ENCODE results near the gene PAH. TPM values are rescaled to one million over a fixed set of nuclear protein-coding genes. Genes with fewer than 3 reads are reported as not detected.

Gene PAH
- total and polyA plus RNA-seq, 3 donors from 2014 or later, result 9.3 to 23.2 (median 18.4) TPM

DNA sequence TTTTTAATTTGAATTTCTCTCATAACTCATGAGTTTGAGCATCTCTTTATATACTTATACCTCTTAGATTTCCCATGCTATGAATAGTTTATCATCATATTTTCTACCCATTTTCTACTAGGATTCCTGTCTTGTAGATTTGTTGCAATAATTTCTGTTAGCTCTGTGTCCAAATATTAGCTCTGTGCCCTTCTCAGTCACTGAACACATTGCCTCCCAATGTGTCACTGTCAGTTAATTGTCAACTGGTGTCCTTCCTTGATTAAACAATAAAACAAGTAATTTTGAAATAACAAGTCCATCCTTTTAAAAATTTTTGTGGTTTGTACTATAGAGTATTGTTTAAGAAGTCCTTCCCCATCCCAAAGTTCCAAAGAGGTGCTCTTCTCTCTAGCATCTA, 4.2 kb upstream of the PAH start:
- Histone ChIP-seq H3K27me3 (no peaks in the 10 kb centered on the region), H3K4me3 (no peak overlapping the region), H3K36me3 (ENCODE audit: low read depth, missing control alignments) (no peaks in the 10 kb centered on the region), H3K27ac (no peak overlapping the region), H3K4me1 (no peaks in the 10 kb centered on the region), H3K9me3 (no peaks in the 10 kb centered on the region)
- DNase-seq, result no peak
- no peak for TF ChIP-seq POLR2A (IDR thresholded peaks at IDR 0.05)
- TF ChIP-seq, protein P1, sequence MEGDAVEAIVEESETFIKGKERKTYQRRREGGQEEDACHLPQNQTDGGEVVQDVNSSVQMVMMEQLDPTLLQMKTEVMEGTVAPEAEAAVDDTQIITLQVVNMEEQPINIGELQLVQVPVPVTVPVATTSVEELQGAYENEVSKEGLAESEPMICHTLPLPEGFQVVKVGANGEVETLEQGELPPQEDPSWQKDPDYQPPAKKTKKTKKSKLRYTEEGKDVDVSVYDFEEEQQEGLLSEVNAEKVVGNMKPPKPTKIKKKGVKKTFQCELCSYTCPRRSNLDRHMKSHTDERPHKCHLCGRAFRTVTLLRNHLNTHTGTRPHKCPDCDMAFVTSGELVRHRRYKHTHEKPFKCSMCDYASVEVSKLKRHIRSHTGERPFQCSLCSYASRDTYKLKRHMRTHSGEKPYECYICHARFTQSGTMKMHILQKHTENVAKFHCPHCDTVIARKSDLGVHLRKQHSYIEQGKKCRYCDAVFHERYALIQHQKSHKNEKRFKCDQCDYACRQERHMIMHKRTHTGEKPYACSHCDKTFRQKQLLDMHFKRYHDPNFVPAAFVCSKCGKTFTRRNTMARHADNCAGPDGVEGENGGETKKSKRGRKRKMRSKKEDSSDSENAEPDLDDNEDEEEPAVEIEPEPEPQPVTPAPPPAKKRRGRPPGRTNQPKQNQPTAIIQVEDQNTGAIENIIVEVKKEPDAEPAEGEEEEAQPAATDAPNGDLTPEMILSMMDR (IDR thresholded peaks at IDR 0.05), result no peak
- intact Hi-C loops (cut with DNase I; ENCODE audit: low total_unique reads), result no loop called here

DNA sequence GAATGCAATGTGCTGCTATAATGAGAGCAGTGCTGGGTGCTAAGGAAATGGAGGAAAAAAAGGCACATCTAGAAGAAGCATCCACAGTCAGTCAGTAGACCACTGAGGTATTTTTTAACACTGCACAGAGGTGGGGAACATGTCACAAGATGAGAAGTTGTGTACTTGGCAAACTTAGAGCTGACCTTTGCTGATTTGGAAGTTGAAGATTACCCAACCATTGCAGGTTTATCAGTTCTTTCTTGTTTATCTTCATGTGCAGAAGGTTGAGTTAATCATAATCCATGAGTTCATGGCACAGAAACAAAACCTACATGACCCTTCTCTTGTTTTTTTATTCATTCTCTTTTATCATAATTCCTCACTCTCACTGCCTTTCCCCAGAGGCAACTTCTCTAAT, 3.2 kb upstream of the PAH start:
- Histone ChIP-seq H3K36me3 (ENCODE audit: low read depth, missing control alignments) (no peaks in the 10 kb centered on the region), H3K4me3 (no peak overlapping the region), H3K27ac (no peak overlapping the region), H3K4me1 (no peaks in the 10 kb centered on the region), H3K9me3 (no peaks in the 10 kb centered on the region), H3K27me3 (no peaks in the 10 kb centered on the region)
- intact Hi-C loops (cut with DNase I; ENCODE audit: low total_unique reads), result no loop called here
- TF ChIP-seq POLR2A (IDR thresholded peaks at IDR 0.05), result no peak
- TF ChIP-seq, protein P1 (IDR thresholded peaks at IDR 0.05), result no peak
- DNase-seq, result no peak

DNA sequence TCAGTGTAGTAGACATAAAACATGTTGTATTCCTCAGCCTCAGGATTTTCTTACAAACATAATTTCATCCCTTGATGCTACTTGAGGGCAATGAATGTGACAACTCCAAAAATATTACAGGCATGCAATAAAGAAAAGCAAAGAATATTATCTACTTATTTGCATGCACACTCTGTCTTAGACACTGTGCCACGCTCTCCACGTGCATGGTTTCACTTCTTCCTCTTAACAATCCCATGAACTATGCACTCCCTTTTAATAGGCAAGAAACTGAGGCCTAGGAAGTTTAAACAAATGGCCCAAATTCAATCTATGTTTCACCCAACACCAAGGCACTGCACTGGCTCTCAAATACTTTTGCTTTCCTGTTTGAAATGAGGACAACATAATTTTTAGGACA, 1.8 kb upstream of the PAH start:
- TF ChIP-seq, protein P1 (IDR thresholded peaks at IDR 0.05), result no peak
- TF ChIP-seq POLR2A (IDR thresholded peaks at IDR 0.05), result no peak
- H3K27me3 ChIP-seq, result no peaks in the 10 kb centered on the region
- no peaks in the 10 kb centered on the region for H3K36me3 ChIP-seq (ENCODE audit: low read depth, missing control alignments)
- H3K9me3 ChIP-seq, result no peaks in the 10 kb centered on the region
- no peaks in the 10 kb centered on the region for H3K4me1 ChIP-seq
- intact Hi-C loops (cut with DNase I; ENCODE audit: low total_unique reads), result no loop called here
- 80 to 92% methylated on average over 2 of the region's 2 CpGs for WGBS, 2 donors
- no peak overlapping the region for H3K27ac ChIP-seq
- no peak for DNase-seq
- no peak overlapping the region for H3K4me3 ChIP-seq

DNA sequence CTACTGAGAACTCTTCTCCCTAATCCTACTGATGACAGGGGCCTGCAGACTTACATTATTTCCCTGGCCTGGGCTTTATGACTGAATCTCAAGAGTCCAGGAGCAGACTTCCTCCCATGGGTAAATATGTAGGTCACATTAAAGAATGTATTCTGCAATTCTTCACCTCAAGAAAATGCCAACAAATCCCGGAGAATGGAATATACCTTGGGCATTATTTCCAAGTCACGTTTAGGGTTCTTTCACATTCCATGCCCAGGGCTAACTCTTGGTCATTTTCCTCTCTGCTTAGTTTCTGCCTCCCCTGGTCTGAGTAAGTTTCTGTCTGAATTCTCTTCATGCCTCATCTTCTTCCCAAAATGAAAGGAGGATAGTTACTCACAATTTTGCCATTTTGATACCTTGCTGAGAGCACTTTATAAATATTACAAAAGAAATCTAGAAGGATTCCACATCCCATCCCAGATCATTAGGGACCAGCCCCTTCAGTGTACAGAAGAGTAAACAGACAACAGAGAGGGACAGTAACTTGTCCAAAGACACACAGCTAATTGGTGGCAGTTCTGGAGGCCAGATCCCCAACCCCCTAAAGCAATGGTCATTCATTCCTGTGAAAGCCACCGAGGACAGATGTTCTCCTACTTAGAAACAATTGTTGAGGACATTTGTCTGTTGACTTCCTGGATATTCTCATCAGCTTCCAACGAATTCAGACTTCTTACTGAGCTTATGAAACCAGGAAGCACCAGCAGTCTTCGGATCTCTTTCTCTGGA, 605 bp downstream of the PAH start:
- intact Hi-C loops (cut with DNase I; ENCODE audit: low total_unique reads), result no loop called here
- no peaks in the 10 kb centered on the region for H3K36me3 ChIP-seq (ENCODE audit: low read depth, missing control alignments)
- WGBS, 2 donors, result 54 to 59% methylated on average over 5 of the region's 5 CpGs
- no peak for DNase-seq
- peak overlapping the region; percentile 49 to 58 for H3K4me3 ChIP-seq
- H3K9me3 ChIP-seq, result no peaks in the 10 kb centered on the region
- no peak overlapping the region for H3K27ac ChIP-seq
- no peak for TF ChIP-seq POLR2A (IDR thresholded peaks at IDR 0.05)
- TF ChIP-seq, protein P1 (IDR thresholded peaks at IDR 0.05), result no peak
- H3K4me1 ChIP-seq, result no peaks in the 10 kb centered on the region
- no peaks in the 10 kb centered on the region for H3K27me3 ChIP-seq
